SK-MEL-5 (cell line): ENCODE data around the gene ZNF513. TPM values are rescaled to one million over a fixed set of nuclear protein-coding genes. Genes with fewer than 3 reads are reported as not detected.
A peak's percentile ranks its signal among the peaks of the same experiment; 100 is the strongest.

Source experiments
- DNase-seq: peaks from one replicate; pipeline ENCODE4 v3.0.0-alpha.2; 2016; ENCODE audit warnings: low read depth, low spot score
- in situ Hi-C: cut with HindIII; loops from 2 replicates; pipeline ENCODE4 v1.10.0; 2016; ENCODE audit warnings: low sequenced_read_pairs, high pct_unique_total_duplicates, low pct_unique_long_range_greater_than_20kb
- total RNA-seq: library from RNA; depleted of rRNA; stranded (reverse); fragments of >200 nt; shearing (Covaris generic); gene quantifications from 2 replicates; pipeline ENCODE4 v1.2.3, GENCODE V29; 2014

ZNF513 gene
- total RNA-seq, 1 experiment from 2014 or later, result 10.1 TPM

GRCh38 chr2:27400348-27401135 is 20.0 kb upstream of the ZNF513 start:
- in situ Hi-C loops, result no loop called here
- DNase-seq, result no peak

- in situ Hi-C loops, result no loop called here
- DNase-seq, result no peak
These were observed 18.4 kb upstream of the ZNF513 start for GRCh38 chr2:27398962-27399361.

- in situ Hi-C loops, result no loop called here
- no peak for DNase-seq
These were observed 12.7 kb upstream of the ZNF513 start for GRCh38 chr2:27393225-27393624.

GRCh38 chr2:27390822-27391679 is 10.5 kb upstream of the ZNF513 start:
- in situ Hi-C loops, result no loop called here
- no peak for DNase-seq

- in situ Hi-C loops, result no loop called here
- no peak for DNase-seq
These were observed 1.1 kb upstream of the ZNF513 start for GRCh38 chr2:27381577-27382181.

- in situ Hi-C loops, result no loop called here
- DNase-seq, result no peak
These were observed 503 bp downstream of the ZNF513 start for GRCh38 chr2:27379836-27380625.

GRCh38 chr2:27379383-27379835 is 1.1 kb downstream of the ZNF513 start:
- in situ Hi-C loops, result no loop called here
- DNase-seq, result no peak

GRCh38 chr2:27378809-27379290 is 1.7 kb downstream of the ZNF513 start:
- in situ Hi-C loops, result no loop called here
- no peak for DNase-seq

- in situ Hi-C loops, result no loop called here
- DNase-seq, result peak; percentile 51
These were observed 2.3 kb downstream of the ZNF513 start for GRCh38 chr2:27378096-27378808.

GRCh38 chr2:27377618-27378095 is 2.9 kb downstream of the ZNF513 start:
- in situ Hi-C loops, result no loop called here

GRCh38 chr2:27376866-27377617 is 3.5 kb downstream of the ZNF513 start:
- in situ Hi-C loops, result no loop called here
- no peak for DNase-seq

More at GRCh38 chr2:27377618-27378095, 2.9 kb downstream of the ZNF513 start:
- no peak for DNase-seq

- in situ Hi-C loops, result no loop called here
- no peak for DNase-seq
These were observed 4.2 kb downstream of the ZNF513 start for GRCh38 chr2:27376151-27376865.

- in situ Hi-C loops, result no loop called here
- no peak for DNase-seq
These were observed 4.9 kb downstream of the ZNF513 start for GRCh38 chr2:27375513-27376099.

GRCh38 chr2:27373567-27373966 is 7.0 kb downstream of the ZNF513 start:
- DNase-seq, result no peak
- in situ Hi-C loops, result no loop called here

GRCh38 chr2:27372937-27373336 is 7.6 kb downstream of the ZNF513 start:
- DNase-seq, result no peak
- in situ Hi-C loops, result no loop called here
